Sigmoid colon (tissue), 7 donors: ENCODE data around the gene RAB3IL1. TPM values are rescaled to one million over a fixed set of nuclear protein-coding genes. Genes with fewer than 3 reads are reported as not detected.
"Not testable (repeated sequence)": the region's sequence is repeated elsewhere in the genome, so short reads cannot be mapped to it uniquely, and the experiment has no call there.

ENCODE experiments used
- DNase-seq: peaks from one replicate; pipeline ENCODE4 v3.0.0-alpha.2; 2019
- H3K27ac ChIP-seq, 4 donors: fragments of 200-600 bp; sonication (generic); one replicate each; pipeline ENCODE4 v1.5.1; 2016 to 2019; ENCODE audit warnings: mild to moderate bottlenecking in 1 of 4
- H3K27me3 ChIP-seq, 3 donors: fragments of 200-600 bp; sonication (generic); one replicate each; pipeline ENCODE4 v1.5.1; 2019; ENCODE audit warnings: mild to moderate bottlenecking in 1 of 3
- H3K36me3 ChIP-seq, 4 donors: fragments of 200-600 bp; sonication (generic); one replicate each; pipeline ENCODE4 v1.5.1; 2016 to 2019
- H3K4me1 ChIP-seq, 4 donors: fragments of 200-600 bp; sonication (generic); one replicate each; pipeline ENCODE4 v1.5.1; 2017 to 2019
- H3K4me3 ChIP-seq, 4 donors: fragments of 200-600 bp; sonication (generic); one replicate each; pipeline ENCODE4 v1.5.1; 2017 to 2019; ENCODE audit warnings: mild to moderate bottlenecking in 2 of 4, moderate library complexity in 1 of 4
- H3K9me3 ChIP-seq, 4 donors: fragments of 200-600 bp in 3 of 4; sonication (generic) in 3 of 4; one replicate each; pipeline versions ENCODE4 v1.5.1 to v1.6.1; 2013 to 2019
- EP300 ChIP-seq, 4 donors: sonication (generic); formaldehyde crosslinking; IDR thresholded peaks; one replicate each; pipeline ENCODE4 v1.6.1; 2017; ENCODE audit warnings: antibody characterized with exemption in 4 of 4
- POLR2A ChIP-seq, 2 donors: fragments of 450-650 bp; IDR thresholded peaks; one replicate each; pipeline ENCODE4 v1.6.1; 2016; ENCODE audit warnings: antibody characterized with exemption in 2 of 2, mild to moderate bottlenecking in 2 of 2, moderate library complexity in 2 of 2
- POLR2AphosphoS5 ChIP-seq, 4 donors: sonication (generic); formaldehyde crosslinking; IDR thresholded peaks; one replicate each; pipeline ENCODE4 v1.6.1; 2017; ENCODE audit warnings: antibody characterized with exemption in 4 of 4
- WGBS, 2 donors: extraction: QIAGEN DNeasy Blood & Tissue Kit; methylation state at CpG; one replicate each; pipeline ENCODE4 v1.1.7; 2013; 5-methylcytosine and 5-hydroxymethylcytosine counted together
- intact Hi-C: fragments of 100-400 bp; cut with DNase I; formaldehyde crosslinking; loops from one replicate; pipeline ENCODE4 v1.15.1; 2023
- polyA plus RNA-seq, 3 donors: library from polyadenylated mRNA; stranded (reverse); fragments of 200-250 nt; gene quantifications; one replicate each; pipeline ENCODE4 v1.2.3, GENCODE V29; 2013
- total RNA-seq, 4 donors: library from RNA; depleted of rRNA; stranded (reverse); fragments of >200 nt; gene quantifications; one replicate each; pipeline ENCODE4 v1.1.0, GENCODE V29; 2016
- TF ChIP-seq, protein P1 (sequence below), 4 experiments: fragments of 450-650 bp in 3 of 4; fragments of 200-600 bp in 1 of 4; IDR thresholded peaks; one replicate each; pipeline ENCODE4 v1.5.1; 2016 to 2019; ENCODE audit warnings: antibody characterized with exemption in 4 of 4, mild to moderate bottlenecking in 3 of 4, moderate library complexity in 2 of 4
- donor health status: healthy with polysubstance abuse.
- donor health status: Bipolar disorder and iron deficiency.
- donor health status: healthy.

The RAB3IL1 gene
- total and polyA plus RNA-seq, 7 donors, result 5.1 to 23.7 (median 18.0) TPM

DNA sequence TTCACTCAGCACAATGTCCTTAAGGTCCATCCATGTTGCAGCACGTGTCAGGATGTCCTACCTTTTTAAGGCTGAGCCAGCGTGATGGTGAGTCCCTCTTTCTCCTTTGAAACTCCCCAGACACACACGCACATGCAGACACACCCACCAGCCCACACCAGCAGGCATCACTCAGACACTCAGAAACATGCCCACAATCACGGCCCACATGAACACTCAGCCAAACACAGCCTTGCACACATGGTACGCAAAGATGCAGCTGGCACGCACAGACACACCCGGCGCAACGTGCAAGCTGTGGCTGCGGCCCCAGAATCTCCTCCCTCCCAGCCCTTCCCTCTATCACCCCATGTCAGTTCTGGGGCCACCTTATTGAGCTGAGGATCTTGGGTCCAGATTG, 34.0 kb downstream of the RAB3IL1 start:
- H3K36me3 ChIP-seq, result peaks cover 0 to 9% (median 6%) of the 10 kb centered on the region in 4 donors
- TF ChIP-seq POLR2A (IDR thresholded peaks at IDR 0.05) (no peak), EP300 (IDR thresholded peaks at IDR 0.05) (no peak), POLR2AphosphoS5 (IDR thresholded peaks at IDR 0.05) (no peak)
- TF ChIP-seq, protein P1, sequence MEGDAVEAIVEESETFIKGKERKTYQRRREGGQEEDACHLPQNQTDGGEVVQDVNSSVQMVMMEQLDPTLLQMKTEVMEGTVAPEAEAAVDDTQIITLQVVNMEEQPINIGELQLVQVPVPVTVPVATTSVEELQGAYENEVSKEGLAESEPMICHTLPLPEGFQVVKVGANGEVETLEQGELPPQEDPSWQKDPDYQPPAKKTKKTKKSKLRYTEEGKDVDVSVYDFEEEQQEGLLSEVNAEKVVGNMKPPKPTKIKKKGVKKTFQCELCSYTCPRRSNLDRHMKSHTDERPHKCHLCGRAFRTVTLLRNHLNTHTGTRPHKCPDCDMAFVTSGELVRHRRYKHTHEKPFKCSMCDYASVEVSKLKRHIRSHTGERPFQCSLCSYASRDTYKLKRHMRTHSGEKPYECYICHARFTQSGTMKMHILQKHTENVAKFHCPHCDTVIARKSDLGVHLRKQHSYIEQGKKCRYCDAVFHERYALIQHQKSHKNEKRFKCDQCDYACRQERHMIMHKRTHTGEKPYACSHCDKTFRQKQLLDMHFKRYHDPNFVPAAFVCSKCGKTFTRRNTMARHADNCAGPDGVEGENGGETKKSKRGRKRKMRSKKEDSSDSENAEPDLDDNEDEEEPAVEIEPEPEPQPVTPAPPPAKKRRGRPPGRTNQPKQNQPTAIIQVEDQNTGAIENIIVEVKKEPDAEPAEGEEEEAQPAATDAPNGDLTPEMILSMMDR (IDR thresholded peaks at IDR 0.05), result no peak
- H3K4me1 ChIP-seq, result peaks cover 0 to 18% (median 13%) of the 10 kb centered on the region in 4 donors

DNA sequence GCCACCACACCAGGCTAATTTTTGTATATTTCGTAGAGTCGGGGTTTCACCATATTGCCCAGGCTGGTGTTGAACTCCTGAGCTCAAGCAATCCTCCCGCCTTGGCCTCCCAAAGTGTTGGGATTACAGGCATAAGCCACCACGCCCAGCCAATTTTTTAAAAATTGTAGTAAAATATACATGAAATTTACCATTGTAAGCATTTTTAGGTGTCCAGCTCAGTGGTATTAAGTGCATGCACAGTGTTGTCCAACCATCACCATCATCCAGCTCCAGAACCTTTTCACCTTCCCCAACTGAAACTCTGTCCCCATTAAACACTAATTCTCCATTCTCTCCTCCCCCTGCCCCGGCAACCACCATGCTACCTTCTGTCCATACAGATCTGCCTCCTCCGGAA, 34.5 kb downstream of the RAB3IL1 start:
- 77 to 79% methylated on average over 6 of the region's 6 CpGs for WGBS, 2 donors
- no peak for DNase-seq
- peaks cover 0 to 14% (median 9%) of the 10 kb centered on the region in 4 donors for H3K4me1 ChIP-seq

More for the DNA sequence above, 34.0 kb downstream of the RAB3IL1 start:
- Histone ChIP-seq H3K27me3 (no peaks in the 10 kb centered on the region), H3K9me3 (no peaks in the 10 kb centered on the region), H3K4me3 (no peak overlapping the region), H3K27ac (no peak overlapping the region)
- DNase-seq, result no peak
- 86 to 88% methylated on average over 10 of the region's 10 CpGs for WGBS, 2 donors
- intact Hi-C loops, result no loop called here

DNA sequence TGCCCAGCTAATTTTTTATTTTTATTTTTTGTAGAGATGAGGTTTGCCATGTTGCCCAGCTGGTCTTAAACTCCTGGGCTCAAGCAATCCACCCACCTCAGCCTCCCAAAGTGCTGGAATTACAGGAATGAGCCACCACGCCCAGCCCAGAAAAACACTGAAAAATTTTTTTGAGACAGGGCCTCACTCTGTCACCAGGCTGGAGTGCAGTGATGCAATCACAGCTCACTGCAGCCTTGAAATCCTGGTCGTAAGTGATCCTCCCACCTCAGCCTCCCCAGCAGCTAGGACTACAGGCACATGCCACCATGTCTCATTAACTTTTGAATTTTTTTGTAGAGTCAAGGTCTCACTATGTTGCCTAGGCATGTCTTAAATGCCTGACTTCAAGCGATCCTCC, 35.1 kb downstream of the RAB3IL1 start:
- H3K27me3 ChIP-seq, H3K27ac ChIP-seq, H3K4me1 ChIP-seq, intact Hi-C loops, H3K4me3 ChIP-seq, H3K9me3 ChIP-seq, DNase-seq: not testable (repeated sequence)
- WGBS, 2 donors, result 87 to 94% methylated on average over 3 of the region's 3 CpGs
- H3K36me3 ChIP-seq, result peaks cover 0 to 20% (median 10%) of the 10 kb centered on the region in 4 donors

More for the DNA sequence above, 34.5 kb downstream of the RAB3IL1 start:
- no peak overlapping the region for H3K27ac ChIP-seq
- H3K9me3 ChIP-seq, result no peaks in the 10 kb centered on the region
- no peaks in the 10 kb centered on the region for H3K27me3 ChIP-seq
- intact Hi-C loops, result no loop called here
- H3K4me3 ChIP-seq, result no peak overlapping the region
- TF ChIP-seq EP300 (IDR thresholded peaks at IDR 0.05) (no peak), POLR2AphosphoS5 (IDR thresholded peaks at IDR 0.05) (no peak), POLR2A (IDR thresholded peaks at IDR 0.05) (no peak)
- TF ChIP-seq, protein P1 (IDR thresholded peaks at IDR 0.05), result no peak
- H3K36me3 ChIP-seq, result peaks cover 0 to 14% (median 10%) of the 10 kb centered on the region in 4 donors

DNA sequence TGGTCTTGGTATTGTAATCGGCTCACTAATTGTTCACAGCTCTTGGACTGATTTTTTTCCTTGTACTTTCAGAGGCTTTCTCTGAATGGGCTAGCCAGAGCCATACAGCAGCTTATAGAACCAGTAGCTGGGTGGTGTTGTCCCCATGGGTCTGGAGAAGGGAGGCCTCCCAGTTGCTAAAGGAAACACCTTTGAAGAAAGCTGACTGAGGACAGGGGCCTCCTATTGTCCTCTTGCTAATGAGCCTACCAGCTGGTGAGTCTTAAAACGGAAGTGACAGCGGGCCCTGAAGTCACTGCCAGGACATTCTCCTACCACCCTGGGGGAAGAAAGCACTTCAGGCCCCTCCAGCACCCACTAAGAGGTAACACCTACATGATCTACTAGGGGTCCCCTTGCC, 36.0 kb downstream of the RAB3IL1 start:
- Histone ChIP-seq H3K4me3 (no peak overlapping the region), H3K36me3 (peaks cover 0 to 29% (median 10%) of the 10 kb centered on the region in 4 donors), H3K4me1 (no peaks in the 10 kb centered on the region), H3K27ac (no peak overlapping the region), H3K27me3 (no peaks in the 10 kb centered on the region), H3K9me3 (no peaks in the 10 kb centered on the region)
- DNase-seq, result no peak
- TF ChIP-seq, protein P1 (IDR thresholded peaks at IDR 0.05), result no peak
- no peak for TF ChIP-seq POLR2A (IDR thresholded peaks at IDR 0.05)
- no peak for TF ChIP-seq POLR2AphosphoS5 (IDR thresholded peaks at IDR 0.05)
- TF ChIP-seq EP300 (IDR thresholded peaks at IDR 0.05), result no peak
- intact Hi-C loops, result no loop called here
- 79 to 85% methylated on average over 3 of the region's 3 CpGs for WGBS, 2 donors

DNA sequence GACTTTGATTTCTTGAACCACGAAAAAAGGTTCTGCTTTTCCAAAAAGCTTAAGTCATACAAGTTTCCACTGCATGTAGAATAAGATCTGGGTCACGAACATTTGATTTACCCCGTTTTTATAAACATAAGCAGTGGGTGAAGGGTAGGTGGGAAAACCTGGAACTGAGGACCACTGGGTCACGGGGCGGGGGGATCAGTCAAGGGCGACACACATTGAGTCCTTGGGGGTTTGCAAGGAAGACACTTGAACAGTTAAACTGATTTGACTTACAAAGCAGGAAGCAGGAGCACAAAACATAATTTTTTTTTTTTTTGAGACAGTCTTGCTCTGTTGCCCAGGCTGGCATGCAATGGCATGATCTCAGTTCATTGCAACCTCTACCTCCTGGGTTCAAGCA, 36.9 kb downstream of the RAB3IL1 start:
- Histone ChIP-seq H3K27me3 (no peaks in the 10 kb centered on the region), H3K36me3 (peaks cover 0 to 36% (median 13%) of the 10 kb centered on the region in 4 donors)
- intact Hi-C loops, result no loop called here

More for the DNA sequence above, 36.9 kb downstream of the RAB3IL1 start:
- TF ChIP-seq POLR2A (IDR thresholded peaks at IDR 0.05) (no peak), POLR2AphosphoS5 (IDR thresholded peaks at IDR 0.05) (no peak), EP300 (IDR thresholded peaks at IDR 0.05) (no peak)
- TF ChIP-seq, protein P1 (IDR thresholded peaks at IDR 0.05), result no peak
- Histone ChIP-seq H3K4me1 (no peaks in the 10 kb centered on the region), H3K27ac (no peak overlapping the region), H3K4me3 (no peak overlapping the region), H3K9me3 (no peaks in the 10 kb centered on the region)
- 63 to 79% methylated on average over 6 of the region's 6 CpGs for WGBS, 2 donors
- no peak for DNase-seq
